Measurements from ENCODE around the gene CCND2.

CCND2 gene

GRCh38 chr12:4301932-4302501 is 28.5 kb downstream of the CCND2 start:
- no peaks in the 10 kb centered on the region for H3K27me3 ChIP-seq (ENCODE audit: insufficient read depth, low read length)
- peaks cover 9% of the 10 kb centered on the region for H3K4me1 ChIP-seq (ENCODE audit: insufficient read depth, low read length)
- H3K4me3 ChIP-seq (ENCODE audit: low read length), result no peak overlapping the region
- no peaks in the 10 kb centered on the region for H3K9me3 ChIP-seq (ENCODE audit: insufficient read depth, low read depth, low read length)
- H3K9ac ChIP-seq (ENCODE audit: low read depth, low read length), result no peak overlapping the region
- no peak overlapping the region for H3K27ac ChIP-seq (ENCODE audit: low read length)
- peaks cover 88% of the 10 kb centered on the region for H3K36me3 ChIP-seq (ENCODE audit: insufficient read depth, low read depth, low read length)

GRCh38 chr12:4302881-4303280 is 29.3 kb downstream of the CCND2 start:
- H3K27ac ChIP-seq (ENCODE audit: low read length), result no peak overlapping the region
- H3K9me3 ChIP-seq (ENCODE audit: insufficient read depth, low read depth, low read length), result no peaks in the 10 kb centered on the region
- H3K27me3 ChIP-seq (ENCODE audit: insufficient read depth, low read length), result no peaks in the 10 kb centered on the region
- H3K9ac ChIP-seq (ENCODE audit: low read depth, low read length), result no peak overlapping the region
- H3K4me1 ChIP-seq (ENCODE audit: insufficient read depth, low read length), result peaks cover 16% of the 10 kb centered on the region
- H3K4me3 ChIP-seq (ENCODE audit: low read length), result no peak overlapping the region
- peaks cover 80% of the 10 kb centered on the region for H3K36me3 ChIP-seq (ENCODE audit: insufficient read depth, low read depth, low read length)

- no peak overlapping the region for H3K9ac ChIP-seq (ENCODE audit: low read depth, low read length)
- peaks cover 19% of the 10 kb centered on the region for H3K4me1 ChIP-seq (ENCODE audit: insufficient read depth, low read length)
- H3K27me3 ChIP-seq (ENCODE audit: insufficient read depth, low read length), result no peaks in the 10 kb centered on the region
- H3K4me3 ChIP-seq (ENCODE audit: low read length), result no peak overlapping the region
- no peak overlapping the region for H3K27ac ChIP-seq (ENCODE audit: low read length)
- H3K36me3 ChIP-seq (ENCODE audit: insufficient read depth, low read depth, low read length), result peaks cover 71% of the 10 kb centered on the region
- no peaks in the 10 kb centered on the region for H3K9me3 ChIP-seq (ENCODE audit: insufficient read depth, low read depth, low read length)
Measured at GRCh38 chr12:4303750-4304149, 30.2 kb downstream of the CCND2 start.

- H3K27ac ChIP-seq (ENCODE audit: low read length), result no peak overlapping the region
- no peaks in the 10 kb centered on the region for H3K27me3 ChIP-seq (ENCODE audit: insufficient read depth, low read length)
- H3K9me3 ChIP-seq (ENCODE audit: insufficient read depth, low read depth, low read length), result no peaks in the 10 kb centered on the region
- H3K9ac ChIP-seq (ENCODE audit: low read depth, low read length), result peak overlapping the region; percentile 83
- peaks cover 31% of the 10 kb centered on the region for H3K36me3 ChIP-seq (ENCODE audit: insufficient read depth, low read depth, low read length)
- peak overlapping the region; percentile 66 for H3K4me3 ChIP-seq (ENCODE audit: low read length)
- peaks cover 20% of the 10 kb centered on the region for H3K4me1 ChIP-seq (ENCODE audit: insufficient read depth, low read length)
Measured at GRCh38 chr12:4307593-4308333, 34.2 kb downstream of the CCND2 start.

- H3K27ac ChIP-seq (ENCODE audit: low read length), result no peak overlapping the region
- H3K4me3 ChIP-seq (ENCODE audit: low read length), result peak overlapping the region; percentile 49
- peak overlapping the region; percentile 52; the same call in 1 of the 2 replicates for H3K9ac ChIP-seq (ENCODE audit: low read depth, low read length)
- peaks cover 20% of the 10 kb centered on the region for H3K4me1 ChIP-seq (ENCODE audit: insufficient read depth, low read length)
- H3K9me3 ChIP-seq (ENCODE audit: insufficient read depth, low read depth, low read length), result no peaks in the 10 kb centered on the region
- H3K36me3 ChIP-seq (ENCODE audit: insufficient read depth, low read depth, low read length), result peaks cover 24% of the 10 kb centered on the region
- H3K27me3 ChIP-seq (ENCODE audit: insufficient read depth, low read length), result no peaks in the 10 kb centered on the region
Measured at GRCh38 chr12:4308334-4308950, 34.9 kb downstream of the CCND2 start.

GRCh38 chr12:4311776-4312175 is 38.2 kb downstream of the CCND2 start:
- Histone ChIP-seq H3K4me1 (ENCODE audit: insufficient read depth, low read length) (peaks cover 13% of the 10 kb centered on the region), H3K9ac (ENCODE audit: low read depth, low read length) (no peak overlapping the region), H3K4me3 (ENCODE audit: low read length) (no peak overlapping the region), H3K27me3 (ENCODE audit: insufficient read depth, low read length) (no peaks in the 10 kb centered on the region), H3K27ac (ENCODE audit: low read length) (no peak overlapping the region), H3K9me3 (ENCODE audit: insufficient read depth, low read depth, low read length) (no peaks in the 10 kb centered on the region), H3K36me3 (ENCODE audit: insufficient read depth, low read depth, low read length) (no peaks in the 10 kb centered on the region; the same call in 1 of the 2 replicates)

GRCh38 chr12:4312251-4312650 is 38.7 kb downstream of the CCND2 start:
- no peak overlapping the region for H3K27ac ChIP-seq (ENCODE audit: low read length)
- no peak overlapping the region for H3K4me3 ChIP-seq (ENCODE audit: low read length)
- H3K27me3 ChIP-seq (ENCODE audit: insufficient read depth, low read length), result no peaks in the 10 kb centered on the region
- H3K4me1 ChIP-seq (ENCODE audit: insufficient read depth, low read length), result peaks cover 9% of the 10 kb centered on the region; the same call in 1 of the 2 replicates
- H3K9ac ChIP-seq (ENCODE audit: low read depth, low read length), result no peak overlapping the region
- no peaks in the 10 kb centered on the region; the same call in 1 of the 2 replicates for H3K36me3 ChIP-seq (ENCODE audit: insufficient read depth, low read depth, low read length)
- no peaks in the 10 kb centered on the region for H3K9me3 ChIP-seq (ENCODE audit: insufficient read depth, low read depth, low read length)

- H3K9ac ChIP-seq (ENCODE audit: low read depth, low read length), result peak overlapping the region; percentile 81
- no peaks in the 10 kb centered on the region for H3K4me1 ChIP-seq (ENCODE audit: insufficient read depth, low read length)
- H3K27me3 ChIP-seq (ENCODE audit: insufficient read depth, low read length), result peaks cover 10% of the 10 kb centered on the region; the same call in 1 of the 2 replicates
- H3K4me3 ChIP-seq (ENCODE audit: low read length), result peak overlapping the region; percentile 99
- H3K36me3 ChIP-seq (ENCODE audit: insufficient read depth, low read depth, low read length), result peaks cover 5% of the 10 kb centered on the region
- H3K9me3 ChIP-seq (ENCODE audit: insufficient read depth, low read depth, low read length), result no peaks in the 10 kb centered on the region
- no peak overlapping the region for H3K27ac ChIP-seq (ENCODE audit: low read length)
Measured at GRCh38 chr12:4320497-4320852, 46.9 kb downstream of the CCND2 start.

- H3K27me3 ChIP-seq (ENCODE audit: insufficient read depth, low read length), result peaks cover 10% of the 10 kb centered on the region; the same call in 1 of the 2 replicates
- H3K9ac ChIP-seq (ENCODE audit: low read depth, low read length), result peak within 1 kb of the TSS; percentile 97
- H3K9me3 ChIP-seq (ENCODE audit: insufficient read depth, low read depth, low read length), result no peaks in the 10 kb centered on the region
- no peak within 1 kb of the TSS for H3K27ac ChIP-seq (ENCODE audit: low read length)
- peaks cover 9% of the 10 kb centered on the region for H3K36me3 ChIP-seq (ENCODE audit: insufficient read depth, low read depth, low read length)
- peak within 1 kb of the TSS; percentile 99 for H3K4me3 ChIP-seq (ENCODE audit: low read length)
- H3K4me1 ChIP-seq (ENCODE audit: insufficient read depth, low read length), result no peaks in the 10 kb centered on the region
Measured at GRCh38 chr12:4320853-4321701, 47.5 kb downstream of the CCND2 start, which contains the start of gene TIGAR. Gene TIGAR (plus strand): TSS chr12:4321213. CDS start chr12:4321272, 59 bp downstream.

GRCh38 chr12:4322726-4323125 is 49.2 kb downstream of the CCND2 start:
- Histone ChIP-seq H3K9ac (ENCODE audit: low read depth, low read length) (peak overlapping the region; percentile 45), H3K4me3 (ENCODE audit: low read length) (peak overlapping the region; percentile 99), H3K36me3 (ENCODE audit: insufficient read depth, low read depth, low read length) (peaks cover 12% of the 10 kb centered on the region)

More at GRCh38 chr12:4322726-4323125, 49.2 kb downstream of the CCND2 start:
- Histone ChIP-seq H3K27me3 (ENCODE audit: insufficient read depth, low read length) (peaks cover 10% of the 10 kb centered on the region; the same call in 1 of the 2 replicates), H3K27ac (ENCODE audit: low read length) (no peak overlapping the region), H3K9me3 (ENCODE audit: insufficient read depth, low read depth, low read length) (no peaks in the 10 kb centered on the region), H3K4me1 (ENCODE audit: insufficient read depth, low read length) (no peaks in the 10 kb centered on the region)
